GM23338 (cell line): ENCODE data around the gene DACT2. TPM values are rescaled to one million over a fixed set of nuclear protein-coding genes. Genes with fewer than 3 reads are reported as not detected.
"Not testable (repeated sequence)": the region's sequence is repeated elsewhere in the genome, so short reads cannot be mapped to it uniquely, and the experiment has no call there.

Experiments used
- ATAC-seq: fragments of 200-7000 bp; cut with Tn5 transposase; 3 replicates; pipeline ENCODE4 v1.9.1; 2020
- DNase-seq: peaks from one replicate; pipeline ENCODE4 v3.0.0-alpha.2; 2015; ENCODE audit warnings: low spot score
- H2AFZ ChIP-seq: fragments of 200-600 bp; sonication (generic); 2 replicates; pipeline ENCODE4 v1.8.0; 2016; ENCODE audit warnings: antibody characterized with exemption, mild to moderate bottlenecking, moderate library complexity
- H3F3A ChIP-seq: fragments of 200-600 bp; sonication (generic); replicated peaks from 2 replicates; pipeline ENCODE4 v1.8.0; 2017; ENCODE audit warnings: antibody characterized with exemption, mixed run types, low read depth
- H3K27ac ChIP-seq: fragments of 200-600 bp; sonication (generic); 2 replicates; pipeline ENCODE4 v1.6.1; 2016; ENCODE audit warnings: low read depth
- H3K27me3 ChIP-seq: fragments of 200-600 bp; sonication (generic); 2 replicates; pipeline ENCODE4 v1.8.0; 2016; ENCODE audit warnings: mild to moderate bottlenecking, mixed run types, moderate library complexity; ENCODE audit not compliant: insufficient read depth
- H3K36me3 ChIP-seq: fragments of 200-600 bp; sonication (generic); 2 replicates; pipeline ENCODE4 v1.8.0; 2016; ENCODE audit warnings: mild to moderate bottlenecking; ENCODE audit not compliant: insufficient read depth
- H3K4me1 ChIP-seq: fragments of 200-600 bp; sonication (generic); 2 replicates; pipeline ENCODE4 v1.8.0; 2016; ENCODE audit warnings: mild to moderate bottlenecking, moderate library complexity; ENCODE audit not compliant: insufficient read depth
- H3K4me2 ChIP-seq: fragments of 200-600 bp; sonication (generic); 2 replicates; pipeline ENCODE4 v1.7.1; 2017; ENCODE audit warnings: mixed run types
- H3K4me3 ChIP-seq: fragments of 200-600 bp; sonication (generic); 2 replicates; pipeline ENCODE4 v1.6.1; 2016; ENCODE audit warnings: mixed run types
- H3K79me2 ChIP-seq: fragments of 200-600 bp; sonication (generic); replicated peaks from 2 replicates; pipeline ENCODE4 v1.8.0; 2017; ENCODE audit warnings: mild to moderate bottlenecking; ENCODE audit not compliant: insufficient read depth
- H3K9me2 ChIP-seq: fragments of 200-600 bp; sonication (generic); 2 replicates; pipeline ENCODE4 v1.8.0; 2017; ENCODE audit not compliant: insufficient read depth
- H4K20me1 ChIP-seq: fragments of 200-600 bp; sonication (generic); replicated peaks from 2 replicates; pipeline ENCODE4 v1.8.0; 2017; ENCODE audit warnings: mild to moderate bottlenecking; ENCODE audit not compliant: insufficient read depth
- H3K27ac Mint-ChIP-seq: 2 replicates; pipeline ENCODE4 v1.8.0; 2020; ENCODE audit warnings: inconsistent platforms, mild to moderate bottlenecking, moderate library complexity, mixed read lengths
- H3K27me3 Mint-ChIP-seq: 3 replicates; pipeline ENCODE4 v1.8.0; 2022; ENCODE audit warnings: low read depth, mild to moderate bottlenecking, moderate library complexity, mixed read lengths, inconsistent platforms; ENCODE audit not compliant: insufficient read depth, poor library complexity
- H3K36me3 Mint-ChIP-seq: 3 replicates; pipeline ENCODE4 v1.8.0; 2021; ENCODE audit warnings: low read depth, mild to moderate bottlenecking, inconsistent platforms, moderate library complexity, mixed read lengths
- H3K4me1 Mint-ChIP-seq: 3 replicates; pipeline ENCODE4 v1.8.0; 2020; ENCODE audit warnings: mild to moderate bottlenecking, inconsistent platforms, mixed read lengths
- H3K4me3 Mint-ChIP-seq: 3 replicates; pipeline ENCODE4 v1.8.0; 2021; ENCODE audit warnings: moderate library complexity, mild to moderate bottlenecking, inconsistent platforms, mixed read lengths
- H3K9me3 Mint-ChIP-seq: 3 replicates; pipeline ENCODE4 v1.8.0; 2020; ENCODE audit warnings: moderate library complexity, mild to moderate bottlenecking, inconsistent platforms, mixed read lengths
- CREB1 ChIP-seq: fragments of 250-450 bp; sonication (Bioruptor Pico); IDR thresholded peaks from 2 replicates; pipeline ENCODE4 v1.5.0; 2020; ENCODE audit warnings: low read depth, mild to moderate bottlenecking, moderate library complexity
- ETS1 ChIP-seq: IDR thresholded peaks from 2 replicates; pipeline ENCODE4 v1.6.1; 2016; ENCODE audit warnings: antibody characterized with exemption
- EZH2 ChIP-seq: fragments of 200-600 bp; sonication (generic); IDR thresholded peaks from one replicate; pipeline ENCODE4 v1.8.0; 2017; ENCODE audit warnings: antibody characterized with exemption, mild to moderate bottlenecking, low read depth; ENCODE audit not compliant: unreplicated experiment
- EZH2phosphoT487 ChIP-seq: fragments of 200-600 bp; sonication (generic); IDR thresholded peaks from one replicate; pipeline ENCODE4 v1.8.1; 2018; ENCODE audit warnings: antibody characterized with exemption; ENCODE audit not compliant: unreplicated experiment
- NANOG ChIP-seq: IDR thresholded peaks from 2 replicates; pipeline ENCODE4 v1.6.1; 2016; ENCODE audit warnings: antibody characterized with exemption, borderline replicate concordance
- POLR2AphosphoS5 ChIP-seq: IDR thresholded peaks from 2 replicates; pipeline ENCODE4 v1.6.1; 2016; ENCODE audit warnings: antibody characterized with exemption, low read depth
- STAT1 ChIP-seq: IDR thresholded peaks from one replicate; pipeline ENCODE4 v1.6.1; 2016; ENCODE audit warnings: antibody characterized with exemption; ENCODE audit not compliant: unreplicated experiment
- ZNF114 ChIP-seq: fragments of 250-450 bp; sonication (Bioruptor Pico); IDR thresholded peaks from 2 replicates; pipeline ENCODE4 v1.5.0; 2020; ENCODE audit warnings: mild to moderate bottlenecking, moderate library complexity
- ZNF331 ChIP-seq: fragments of 250-450 bp; sonication (Bioruptor Pico); IDR thresholded peaks from 2 replicates; pipeline ENCODE4 v1.5.0; 2020; ENCODE audit warnings: low read depth, mild to moderate bottlenecking, moderate library complexity
- ZNF462 ChIP-seq: fragments of 250-450 bp; sonication (Bioruptor Pico); IDR thresholded peaks from 2 replicates; pipeline ENCODE4 v1.5.0; 2020; ENCODE audit warnings: mild to moderate bottlenecking, moderate library complexity
- polyA plus RNA-seq: library from polyadenylated mRNA; unstranded; fragments of >200 nt; fragmentation: Nextera tagmentation; extraction: Ambion mirVana; gene quantifications from 2 replicates; pipeline ENCODE4 v1.2.1, GENCODE V29; 2016
- total RNA-seq: library from RNA; depleted of rRNA; stranded (reverse); fragments of >200 nt; shearing (Covaris generic); gene quantifications from 2 replicates; pipeline ENCODE4 v1.2.3, GENCODE V29; 2014

Gene DACT2
- total and polyA plus RNA-seq, 2 experiments from 2014 or later, result 1.8 to 10.6 TPM

- not testable (repeated sequence) for H3K36me3 ChIP-seq, H3K79me2 ChIP-seq, H3K4me3 Mint-ChIP-seq, H3K9me2 ChIP-seq, H3K4me1 ChIP-seq, ATAC-seq, H3K27me3 ChIP-seq, H4K20me1 ChIP-seq, H3K4me2 ChIP-seq, DNase-seq, H3K27ac ChIP-seq, H3K27ac Mint-ChIP-seq, H3K27me3 Mint-ChIP-seq, H3K36me3 Mint-ChIP-seq, H3K9me3 Mint-ChIP-seq, H3F3A ChIP-seq, H2AFZ ChIP-seq, H3K4me3 ChIP-seq
- peaks cover 11% of the 10 kb centered on the region for H3K4me1 Mint-ChIP-seq
These were observed 51.8 kb downstream of the DACT2 start for GRCh38 chr6:168267779-168268178.

GRCh38 chr6:168265827-168266815, 53.5 kb downstream of the DACT2 start:
- TF ChIP-seq ZNF462 (CRISPR knock-in tag), result no peak
- no peak for TF ChIP-seq STAT1
- TF ChIP-seq ETS1, result no peak
- no peak for TF ChIP-seq POLR2AphosphoS5
- TF ChIP-seq NANOG, result no peak
- TF ChIP-seq CREB1, result no peak
- TF ChIP-seq EZH2phosphoT487, result no peak
- no peak for TF ChIP-seq ZNF114 (CRISPR knock-in tag)
- no peak for TF ChIP-seq ZNF331 (CRISPR knock-in tag)
- TF ChIP-seq EZH2, result no peak
- DNase-seq (no peak), ATAC-seq (no peak)
- Mint-ChIP-seq H3K4me3 (no peak overlapping the region), H3K4me1 (peaks cover 4% of the 10 kb centered on the region), H3K27me3 (peaks cover 3% of the 10 kb centered on the region), H3K36me3 (no peaks in the 10 kb centered on the region; the same call in 2 of the 3 replicates), H3K9me3 (no peaks in the 10 kb centered on the region), H3K27ac (no peak overlapping the region)
- Histone ChIP-seq H4K20me1 (no peaks in the 10 kb centered on the region), H3K79me2 (no peaks in the 10 kb centered on the region), H3K9me2 (no peaks in the 10 kb centered on the region), H3K4me3 (no peak overlapping the region), H3K4me1 (no peaks in the 10 kb centered on the region), H3K36me3 (no peaks in the 10 kb centered on the region), H3K27ac (no peak overlapping the region), H2AFZ (no peak overlapping the region), H3K4me2 (no peak overlapping the region), H3F3A (no peaks in the 10 kb centered on the region), H3K27me3 (no peaks in the 10 kb centered on the region)
